ENCODE results near the gene PPP1R26.

PPP1R26 gene

DNA sequence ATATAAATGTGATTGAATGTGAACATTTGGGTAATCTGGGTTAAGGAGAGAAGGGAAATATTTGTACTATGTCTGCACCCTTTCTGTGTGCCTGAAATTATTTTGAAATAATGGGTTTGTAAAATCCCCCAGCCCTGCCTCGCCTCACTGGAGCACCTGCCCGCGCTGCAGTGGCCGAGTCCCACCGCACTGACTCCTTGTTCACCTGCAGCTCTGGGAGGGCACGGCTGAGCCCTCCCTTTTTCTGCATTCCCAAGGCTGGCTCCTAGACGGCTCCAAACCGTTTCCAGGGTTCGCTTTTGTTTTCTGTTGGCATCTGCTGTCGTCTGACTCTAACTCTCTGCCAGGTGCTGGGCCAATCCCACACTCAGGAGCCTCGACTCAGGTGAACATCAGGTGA lies 17.6 kb upstream of the PPP1R26 start:
- DNase-seq (ENCODE audit: low read depth in 2 of 2), result no peak

DNA sequence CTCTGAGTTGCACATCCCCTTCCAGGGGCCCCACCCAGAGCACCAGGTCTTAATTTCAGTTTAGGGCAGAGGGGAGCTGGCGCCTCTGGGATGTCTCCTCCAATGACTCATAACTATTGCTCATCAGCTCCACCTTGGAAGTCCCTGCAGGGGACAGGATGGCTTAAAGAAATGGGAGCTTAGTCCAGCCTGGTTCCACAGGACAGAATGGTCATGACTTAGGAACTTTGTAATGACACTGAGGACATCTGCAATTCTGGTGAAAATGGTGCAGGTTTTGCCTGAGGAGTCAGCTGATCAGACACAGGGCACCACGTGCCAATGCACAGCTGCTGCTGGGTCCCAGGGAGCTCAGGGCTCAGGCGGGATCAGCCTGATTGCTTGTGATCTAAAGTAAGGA lies 16.4 kb upstream of the PPP1R26 start:
- DNase-seq (ENCODE audit: low read depth in 2 of 2), result no peak

DNA sequence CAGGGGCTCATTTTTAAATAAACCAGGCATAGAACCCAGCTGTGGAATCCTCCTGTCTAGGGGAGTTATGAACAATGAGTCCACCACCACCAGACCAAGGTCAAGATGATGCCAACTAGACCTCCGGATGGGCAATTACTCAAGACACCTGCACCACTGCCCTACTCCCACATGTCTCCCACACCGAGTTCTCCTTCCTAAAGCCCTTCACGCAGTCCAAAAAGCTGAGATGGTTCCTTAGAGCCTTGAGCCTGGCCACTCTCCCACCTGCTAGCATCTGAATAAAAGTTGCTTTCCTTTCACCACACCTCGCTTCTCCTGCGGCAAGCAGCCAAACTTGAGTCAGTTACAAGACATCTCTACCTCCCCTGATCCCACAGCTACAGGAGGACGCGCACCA lies 15.4 kb upstream of the PPP1R26 start:
- DNase-seq (ENCODE audit: low read depth in 2 of 2), result no peak

DNA sequence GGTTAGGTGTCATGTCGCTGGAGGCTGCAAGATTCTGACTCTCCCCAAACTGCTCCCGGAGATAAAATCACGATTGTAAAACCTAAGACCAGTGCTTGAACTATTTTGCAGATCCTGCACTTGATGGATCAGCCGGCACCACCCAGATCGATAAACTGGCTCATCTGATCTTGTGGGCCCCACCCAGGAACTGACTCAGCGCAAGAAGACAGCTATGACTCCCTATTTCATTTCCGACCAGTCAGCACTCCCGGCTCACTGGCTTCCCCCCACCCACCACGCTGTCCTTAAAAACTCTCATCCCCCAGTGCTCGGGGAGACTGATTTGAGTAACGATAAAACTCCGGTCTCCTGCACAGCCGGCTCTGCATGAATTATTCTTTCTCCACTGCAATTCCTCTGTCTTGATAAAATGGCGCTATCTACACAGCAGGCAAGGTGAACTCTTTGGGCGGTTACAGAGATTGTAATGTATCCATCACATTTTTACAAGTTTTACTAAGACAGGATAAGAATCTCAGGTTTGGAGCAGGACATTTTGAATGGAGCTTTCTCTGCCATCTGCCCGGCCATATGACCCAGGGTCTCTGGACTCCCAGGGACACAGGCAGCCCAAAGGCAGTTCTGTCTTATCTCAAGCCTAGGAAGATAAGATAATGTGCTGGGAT lies 10.6 kb upstream of the PPP1R26 start:
- no peak for DNase-seq (ENCODE audit: low read depth in 2 of 2)

DNA sequence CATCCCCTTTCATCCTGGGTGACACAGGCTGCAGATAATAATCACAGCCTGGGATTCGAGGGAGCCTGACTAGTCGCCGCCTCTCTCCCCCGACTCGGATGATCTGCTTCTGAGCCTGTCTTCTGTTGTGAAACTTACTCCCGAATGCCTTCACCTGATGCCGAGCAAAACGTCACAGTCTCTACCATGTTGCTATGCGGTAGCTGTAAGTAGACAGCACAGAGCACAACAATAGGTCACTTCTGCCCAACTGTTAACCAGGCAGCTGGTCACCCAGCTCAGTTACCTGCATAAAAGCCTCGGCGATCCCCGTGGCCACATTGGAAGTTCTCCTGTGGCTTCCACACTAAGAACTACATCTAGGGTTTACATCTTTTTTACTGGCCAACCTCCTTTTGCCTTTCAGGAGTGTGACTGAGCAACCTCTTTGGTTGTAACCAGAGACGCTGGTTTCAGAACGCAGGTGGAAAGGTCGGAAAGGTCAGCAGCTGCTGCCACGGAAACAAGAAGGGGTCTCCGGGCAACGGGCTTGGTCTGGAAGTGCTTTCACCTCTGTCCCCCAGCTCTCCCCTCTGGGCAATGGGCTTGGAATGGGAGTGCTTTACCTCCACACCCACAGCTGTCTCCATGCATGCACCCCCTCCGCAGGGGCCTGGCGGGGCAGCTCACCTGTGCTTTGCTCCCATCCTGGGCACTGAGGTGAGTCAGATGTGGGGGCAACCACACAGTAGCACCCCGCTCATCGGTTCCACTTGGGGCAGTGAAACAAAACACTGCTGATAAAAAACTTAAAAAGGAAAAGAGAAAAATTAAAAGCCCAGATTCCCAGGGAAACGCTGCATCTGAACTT lies 7.6 kb upstream of the PPP1R26 start:
- no peak for DNase-seq (ENCODE audit: low read depth in 2 of 2)

DNA sequence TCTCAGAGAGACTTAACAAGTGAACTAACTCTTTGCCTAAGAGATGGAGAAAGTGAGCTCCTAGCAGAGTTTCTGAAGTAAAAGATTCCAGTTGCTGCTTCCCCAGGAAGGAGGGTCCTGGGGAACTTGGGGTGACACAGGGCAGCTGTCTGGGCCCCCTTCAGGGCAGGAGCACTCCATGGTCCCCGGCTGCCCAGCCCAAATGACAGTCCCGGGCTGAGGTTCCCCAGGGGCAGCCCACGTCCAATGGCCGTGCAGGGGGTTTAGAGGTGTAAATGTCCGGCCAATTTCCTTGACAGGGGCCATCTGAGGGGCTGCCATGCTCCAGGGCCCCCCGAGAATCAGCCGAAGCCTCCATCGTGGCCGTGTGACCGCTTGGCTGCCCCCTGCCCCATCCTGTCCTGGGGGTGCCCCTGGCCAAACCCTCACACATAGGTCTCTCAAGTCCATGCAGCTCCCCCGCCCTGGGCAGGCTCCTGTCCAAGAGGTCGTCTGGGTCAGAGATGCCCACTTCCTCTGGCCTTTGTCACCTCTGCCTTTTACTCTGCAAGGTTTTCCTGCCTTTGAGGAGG lies 5.5 kb upstream of the PPP1R26 start:
- no peak for DNase-seq (ENCODE audit: low read depth in 2 of 2)

DNA sequence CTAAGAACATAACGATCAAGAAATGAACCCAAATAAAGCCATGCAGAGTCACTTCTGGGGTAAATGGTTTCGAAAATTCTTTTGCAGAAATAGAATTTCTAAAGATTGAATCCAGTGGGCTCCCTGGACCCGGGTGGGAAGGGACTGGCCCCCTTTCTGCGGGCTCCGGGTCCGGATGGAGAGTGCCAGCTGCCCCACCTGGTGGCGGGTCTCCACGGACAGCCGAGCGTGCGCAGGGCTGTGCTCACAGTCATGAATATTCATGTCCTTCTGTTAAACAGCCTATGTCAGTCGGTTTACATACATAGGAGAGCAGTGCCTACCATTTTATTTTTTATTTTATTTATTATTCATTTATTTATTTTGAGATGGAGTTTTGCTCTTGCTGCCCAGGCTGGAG lies 4.7 kb upstream of the PPP1R26 start:
- no peak for DNase-seq (ENCODE audit: low read depth in 2 of 2)

DNA sequence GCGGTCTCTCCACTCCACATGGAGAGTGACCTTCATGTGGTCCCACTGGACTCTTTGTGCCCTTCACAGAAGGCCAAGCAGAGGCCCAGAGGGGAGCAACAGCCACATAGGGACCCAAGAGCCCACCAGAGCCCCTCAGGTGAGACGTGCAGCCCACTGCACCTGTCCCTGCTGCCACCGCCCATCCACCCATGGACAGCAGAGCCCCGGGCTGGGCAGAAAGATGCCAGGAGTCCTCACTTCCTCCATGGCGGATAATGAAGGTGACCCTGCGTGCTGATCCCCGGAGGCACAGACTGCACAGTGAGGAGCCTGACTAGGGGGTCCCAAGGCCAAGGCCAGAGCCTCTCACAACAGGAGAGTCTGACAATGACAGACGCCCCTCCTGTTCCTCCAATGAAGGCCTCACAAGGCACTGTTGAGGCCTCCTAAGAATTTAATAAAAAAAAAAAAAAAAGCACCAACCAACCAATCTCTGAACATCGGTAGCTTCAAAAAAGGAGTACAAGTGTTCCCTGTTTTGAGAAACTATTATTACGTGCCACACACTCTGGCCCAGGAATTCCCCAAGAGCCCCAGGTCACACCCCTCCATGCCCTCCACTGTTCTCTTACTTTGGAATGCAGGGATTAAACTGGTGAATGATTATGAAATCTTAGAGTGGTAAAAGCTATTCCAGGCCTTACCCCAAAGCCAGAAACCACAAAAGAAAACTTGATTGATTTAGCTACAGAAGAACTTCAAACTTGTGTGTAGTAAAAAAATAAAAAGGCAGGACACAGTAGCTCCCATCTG lies 2.8 kb upstream of the PPP1R26 start:
- no peak for DNase-seq (ENCODE audit: low read depth in 2 of 2)

DNA sequence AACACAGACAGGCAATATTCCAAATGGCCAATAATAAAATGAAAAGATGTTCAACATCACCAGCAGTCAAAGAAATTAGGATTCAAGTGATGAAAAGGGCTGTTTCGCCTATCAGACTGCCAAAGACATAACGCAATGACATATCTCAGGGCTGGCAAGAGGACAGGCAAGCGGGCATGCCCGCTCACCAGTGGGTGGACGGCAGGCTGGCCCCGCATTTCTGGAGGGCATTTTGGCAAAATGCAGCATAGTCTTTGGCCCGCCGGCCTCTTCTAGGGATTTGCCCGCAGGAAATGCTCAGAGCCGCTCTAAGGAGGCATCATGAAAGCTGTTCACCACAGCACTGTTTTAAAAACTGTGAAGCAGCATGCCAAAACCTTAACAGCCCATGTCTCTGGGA lies 1.4 kb upstream of the PPP1R26 start:
- DNase-seq (ENCODE audit: low read depth in 2 of 2), result no peak

DNA sequence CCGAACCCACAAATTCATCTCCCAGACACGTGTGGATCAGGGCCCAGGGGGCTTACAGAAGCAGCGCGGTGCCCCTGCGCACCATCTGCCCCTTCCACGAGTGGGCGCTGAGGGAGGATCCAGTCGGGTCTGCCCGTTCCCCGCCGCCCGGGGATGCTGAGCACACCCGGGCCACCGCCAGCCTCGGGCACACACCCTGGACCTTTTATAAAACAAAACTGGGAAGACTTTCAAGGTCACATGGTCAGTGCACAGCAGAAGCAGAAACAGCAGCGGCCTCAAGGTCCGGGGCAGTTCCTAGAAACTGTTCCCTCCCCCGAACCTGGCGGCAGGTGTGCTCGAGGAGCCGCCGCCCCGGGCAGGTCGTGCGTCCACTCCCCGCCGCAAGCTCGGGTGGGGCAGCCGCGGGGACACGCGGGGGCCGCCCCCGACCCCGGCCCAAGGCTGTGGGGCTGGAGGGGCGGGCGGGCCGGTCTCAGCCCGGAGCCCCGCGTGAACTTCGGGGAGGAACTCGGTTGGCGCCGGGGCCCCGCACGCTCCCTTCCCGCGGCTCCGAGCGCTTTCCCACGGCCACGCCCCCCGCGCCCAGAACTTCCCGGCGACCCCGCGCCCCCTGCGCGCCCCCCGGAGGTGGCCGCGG lies 633 bp upstream of the PPP1R26 start:
- DNase-seq (ENCODE audit: low read depth in 2 of 2), result no peak

DNA sequence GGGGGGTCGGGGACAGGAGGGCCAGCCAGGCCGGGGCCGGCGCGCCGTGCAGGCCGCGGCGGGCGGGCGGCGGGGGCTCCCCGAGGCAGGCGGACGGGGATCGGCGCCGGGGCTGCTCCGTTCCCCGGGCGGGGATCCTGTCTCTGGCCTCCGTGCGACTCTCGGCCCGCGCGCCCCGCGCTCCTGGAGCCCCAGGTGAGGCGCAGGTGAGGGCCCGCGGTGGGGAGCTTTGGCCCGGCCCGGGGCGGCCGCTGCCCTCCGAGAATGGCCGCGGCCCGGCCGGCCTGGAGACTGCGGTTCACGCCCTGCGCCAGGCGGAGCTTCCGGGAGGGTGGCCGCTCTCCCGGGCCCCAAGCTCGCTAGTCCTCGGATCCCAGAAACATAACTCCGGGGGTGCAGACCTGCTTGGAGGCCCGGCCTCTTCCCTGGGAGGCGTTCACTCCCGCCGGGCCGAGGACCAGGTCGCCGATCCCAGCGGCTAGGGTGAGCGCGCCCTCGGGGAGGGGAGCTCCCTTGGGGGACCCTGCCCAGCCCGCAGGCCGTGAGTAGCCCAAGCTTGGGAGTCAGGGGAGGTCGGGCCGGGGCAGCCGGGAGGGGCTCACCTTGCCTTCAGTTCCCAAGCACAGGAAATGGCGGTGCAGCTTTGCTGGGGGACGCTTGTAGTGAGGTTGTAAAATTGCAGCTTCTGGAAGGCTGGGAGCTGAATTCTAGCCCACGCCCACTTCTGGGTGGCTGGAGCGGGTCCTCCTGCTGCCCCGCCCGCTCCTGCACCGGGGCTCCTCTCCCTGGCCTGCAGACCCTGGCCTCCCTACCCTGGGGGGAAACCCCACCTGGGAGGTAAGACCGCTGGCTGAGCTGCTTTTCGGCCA lies 723 bp downstream of the PPP1R26 start:
- no peak for DNase-seq (ENCODE audit: low read depth in 2 of 2)

DNA sequence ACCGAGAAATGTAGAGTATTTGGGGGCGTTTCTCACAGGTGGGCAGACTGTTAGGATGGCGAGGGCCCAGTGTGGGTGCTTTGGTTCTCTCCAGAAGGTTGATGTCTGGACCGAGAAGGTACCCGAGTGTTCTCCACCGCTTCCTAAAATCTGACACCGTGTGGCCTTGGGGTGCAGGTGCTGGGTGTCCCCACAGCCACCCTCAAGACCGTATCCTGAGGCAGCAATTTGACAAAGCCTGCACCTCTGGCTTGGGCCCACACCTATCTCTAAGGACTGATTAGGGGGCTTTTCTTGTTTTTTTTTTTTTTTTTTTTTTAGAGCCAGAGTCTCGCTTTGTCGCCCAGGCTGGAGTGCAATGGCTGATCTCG lies 1.3 kb downstream of the PPP1R26 start:
- no peak for DNase-seq (ENCODE audit: low read depth in 2 of 2)

DNA sequence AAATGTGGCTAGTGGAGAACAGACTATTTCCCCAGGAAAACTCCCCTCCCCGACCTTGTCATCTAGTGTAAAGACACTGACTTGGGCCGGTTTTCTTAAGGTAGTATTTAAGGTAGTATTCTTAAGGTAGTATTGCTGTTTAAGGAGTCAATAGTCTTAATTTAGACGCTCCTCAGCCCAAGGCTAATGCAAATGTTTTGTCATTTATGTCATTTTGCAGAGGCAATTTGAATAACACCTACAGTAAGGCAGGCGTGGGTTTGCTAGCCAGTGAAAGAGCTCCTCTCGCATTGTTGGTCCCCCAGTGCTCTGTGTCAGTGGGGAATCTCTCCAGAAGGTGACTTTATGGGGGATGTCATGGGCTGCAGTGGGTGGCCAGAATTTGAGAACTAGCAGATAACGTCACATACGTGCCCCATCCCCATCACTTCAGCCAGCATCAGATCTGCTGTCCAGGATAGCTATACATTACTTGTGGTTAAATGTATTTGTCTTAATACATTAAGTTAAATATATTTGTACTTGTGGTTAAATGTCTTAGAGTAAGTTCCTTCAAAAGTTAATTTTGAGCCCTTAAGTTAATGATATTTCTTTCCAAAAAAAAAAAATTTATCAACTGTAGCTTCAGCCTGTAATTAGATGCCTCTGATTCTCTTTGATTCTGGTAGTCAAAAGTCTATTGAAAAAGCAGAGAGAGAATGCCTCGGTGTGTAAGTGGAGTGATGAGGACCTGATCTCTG lies 2.6 kb downstream of the PPP1R26 start:
- no peak for DNase-seq (ENCODE audit: low read depth in 2 of 2)

DNA sequence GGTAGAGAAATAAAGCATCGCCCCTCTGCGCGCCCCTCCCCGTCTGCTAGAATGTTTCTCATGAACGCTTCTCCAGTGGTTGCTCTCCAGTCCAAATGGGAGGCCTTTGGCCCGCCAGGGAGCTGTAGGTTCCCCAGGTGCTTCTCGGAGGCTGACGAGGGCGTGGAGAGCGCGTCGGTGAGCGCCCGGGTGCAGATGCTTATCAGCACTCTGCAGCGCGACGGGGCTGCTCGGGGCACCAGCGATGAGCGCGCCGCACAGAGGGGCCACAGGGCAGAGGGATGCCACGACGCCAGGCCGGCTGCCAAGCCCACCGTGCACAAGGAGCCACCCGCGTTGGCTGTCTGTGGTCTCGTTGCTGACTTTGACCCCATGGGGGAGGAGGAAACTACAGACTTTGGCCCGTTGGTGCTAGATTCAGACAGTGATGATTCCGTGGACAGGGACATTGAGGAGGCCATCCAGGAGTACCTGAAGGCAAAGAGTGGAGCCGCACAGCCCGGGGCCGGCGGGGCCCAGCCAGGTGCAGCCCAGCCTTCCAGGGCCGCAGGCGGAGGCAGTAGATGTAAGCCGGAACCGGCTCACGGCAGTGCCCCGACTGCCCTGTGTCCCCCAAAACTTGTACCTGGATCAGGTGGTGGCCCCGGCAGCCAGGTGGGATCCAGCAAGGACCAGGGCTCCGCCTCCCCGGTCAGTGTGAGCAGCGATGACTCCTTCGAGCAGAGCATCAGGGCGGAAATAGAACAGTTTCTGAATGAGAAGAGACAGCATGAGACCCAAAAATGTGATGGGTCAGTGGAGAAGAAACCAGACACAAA lies 5.1 kb downstream of the PPP1R26 start:
- no peak for DNase-seq (ENCODE audit: low read depth in 2 of 2)

DNA sequence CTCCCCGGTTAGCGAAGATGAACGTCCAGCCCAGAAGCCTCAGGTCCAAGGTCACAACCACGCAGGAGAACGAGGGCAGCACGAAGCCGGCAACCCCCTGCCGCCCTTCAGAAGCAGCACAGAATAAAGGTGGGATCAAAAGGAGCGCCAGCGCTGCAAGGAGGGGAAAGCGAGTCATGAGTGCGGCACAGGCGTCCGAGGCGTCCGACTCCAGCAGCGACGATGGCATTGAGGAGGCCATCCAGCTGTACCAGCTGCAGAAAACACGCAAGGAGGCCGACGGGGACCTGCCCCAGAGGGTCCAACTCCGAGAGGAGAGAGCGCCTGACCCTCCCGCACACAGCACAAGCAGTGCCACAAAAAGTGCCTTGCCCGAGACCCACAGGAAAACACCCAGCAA lies 5.8 kb downstream of the PPP1R26 start:
- no peak for DNase-seq (ENCODE audit: low read depth in 2 of 2)

DNA sequence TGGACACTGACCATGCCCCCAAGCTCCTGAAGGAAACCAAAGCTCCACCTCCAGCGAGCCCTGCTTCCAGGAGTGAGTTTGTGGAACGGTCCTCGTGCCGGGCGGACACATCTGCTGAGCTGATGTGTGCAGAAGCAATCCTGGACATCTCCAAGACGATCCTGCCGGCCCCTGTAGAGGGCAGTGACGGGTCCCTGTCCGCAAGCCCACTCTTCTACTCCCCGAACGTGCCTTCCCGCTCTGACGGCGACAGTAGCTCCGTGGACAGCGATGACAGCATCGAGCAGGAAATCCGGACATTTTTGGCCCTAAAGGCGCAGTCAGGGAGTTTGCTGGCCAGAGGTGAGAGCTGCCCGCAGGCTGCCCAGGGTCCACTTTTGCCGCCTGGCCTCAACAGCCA lies 6.2 kb downstream of the PPP1R26 start:
- DNase-seq (ENCODE audit: low read depth in 2 of 2), result no peak

DNA sequence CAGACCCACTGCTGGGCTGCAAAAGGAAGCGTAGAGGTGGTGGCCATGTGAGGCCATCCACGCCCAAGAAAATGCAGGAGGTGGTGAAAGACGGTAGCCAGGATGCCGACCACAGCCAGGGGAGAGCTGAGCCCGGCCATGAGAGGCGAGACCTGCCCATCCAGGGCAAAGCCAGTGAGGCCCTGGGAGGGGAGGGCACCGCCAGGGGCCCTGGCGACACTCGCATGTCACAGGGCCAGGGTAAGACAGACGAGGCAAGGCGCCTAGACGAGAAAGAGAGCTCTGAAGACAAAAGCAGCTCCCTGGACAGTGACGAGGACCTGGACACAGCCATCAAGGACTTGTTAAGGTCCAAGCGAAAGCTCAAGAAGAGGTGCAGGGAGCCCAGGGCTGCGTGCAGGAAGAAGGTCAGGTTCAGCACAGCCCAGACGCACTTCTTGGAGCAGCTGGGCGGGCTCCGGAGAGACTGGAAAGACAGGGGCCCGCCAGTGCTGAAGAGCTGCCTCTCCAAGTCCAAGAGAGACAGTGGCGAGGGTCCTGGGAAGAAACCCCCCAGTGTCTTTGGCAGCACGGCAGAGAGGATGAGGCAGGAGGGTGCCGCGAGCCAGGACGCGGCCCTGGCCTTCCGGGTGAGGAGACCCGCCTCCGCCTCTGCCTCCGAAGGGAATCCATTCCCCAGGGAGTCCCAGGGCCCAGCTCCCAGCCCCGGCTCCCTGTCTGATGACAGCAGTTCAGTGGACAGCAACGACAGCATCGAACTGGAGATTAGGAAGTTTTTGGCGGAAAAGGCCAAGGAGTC lies 6.9 kb downstream of the PPP1R26 start:
- DNase-seq (ENCODE audit: low read depth in 2 of 2), result no peak

DNA sequence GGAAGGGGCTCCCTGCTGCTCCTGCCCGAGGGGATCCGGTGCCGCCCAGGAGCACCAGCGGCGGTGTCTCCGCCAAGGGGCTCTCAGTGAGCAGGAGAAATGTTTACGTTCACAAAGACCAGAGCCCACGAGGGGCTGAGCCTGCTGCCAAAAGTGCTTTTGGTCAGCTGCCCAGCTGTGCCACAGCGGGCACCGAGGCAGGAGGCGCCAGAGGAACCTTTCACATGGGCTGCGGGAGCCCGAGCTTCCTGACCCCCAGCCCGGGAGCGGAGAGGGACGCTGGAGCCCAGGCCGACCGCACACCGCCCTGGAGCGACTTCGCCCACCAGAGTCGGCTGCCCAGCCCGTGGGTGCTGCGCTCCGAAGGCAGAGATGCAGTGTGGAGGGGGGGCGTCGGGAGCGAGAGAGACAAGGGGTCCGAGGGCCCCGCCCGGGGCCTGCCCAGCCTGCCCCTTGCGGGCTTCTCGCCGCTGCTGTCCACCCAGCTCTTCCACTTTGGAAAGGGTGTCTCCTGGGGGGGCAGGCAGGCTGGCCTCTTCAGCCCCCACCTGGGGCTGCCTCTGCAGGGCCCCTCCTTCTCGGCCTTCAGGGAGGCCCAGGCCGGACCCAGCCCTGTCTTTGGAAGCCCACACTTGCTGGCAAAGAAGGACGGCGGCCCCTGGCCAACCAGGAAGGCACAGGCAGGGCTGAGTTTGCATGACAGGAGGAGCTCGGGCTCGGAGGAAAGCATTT lies 7.9 kb downstream of the PPP1R26 start:
- no peak for DNase-seq (ENCODE audit: low read depth in 2 of 2)

All from stimulated activated CD8-positive, alpha-beta memory T cell treated with anti-CD3 and anti-CD28 coated beads, Interleukin-2, amount 100 ng/mL, for 1 hour (primary cell).